Trophoblast cell (in vitro differentiated cells and primary cell): ENCODE results near the gene AK4.

Source experiments
- DNase-seq, 2 donors: peaks; one replicate each; pipeline ENCODE4 v3.0.0-alpha.2; 2016
- H2AFZ ChIP-seq: 2 replicates; pipeline ENCODE4 v1.6.1; 2013; ENCODE audit warnings: low read length, moderate library complexity, mild to moderate bottlenecking; ENCODE audit not compliant: insufficient read depth, poor library complexity
- H2AK5ac ChIP-seq: 2 replicates; pipeline ENCODE4 v1.6.1; 2013; ENCODE audit warnings: mild to moderate bottlenecking, low read length
- H2BK120ac ChIP-seq: 2 replicates; pipeline ENCODE4 v1.6.1; 2013; ENCODE audit warnings: low read length, mild to moderate bottlenecking, moderate library complexity; ENCODE audit not compliant: insufficient read depth, poor library complexity
- H2BK12ac ChIP-seq: 2 replicates; pipeline ENCODE4 v1.6.1; 2013; ENCODE audit warnings: mild to moderate bottlenecking, low read length, moderate library complexity
- H2BK5ac ChIP-seq: 2 replicates; pipeline ENCODE4 v1.6.1; 2013; ENCODE audit warnings: low read length, low read depth, moderate library complexity, mild to moderate bottlenecking; ENCODE audit not compliant: poor library complexity
- H3K14ac ChIP-seq: 2 replicates; pipeline ENCODE4 v1.6.1; 2013; ENCODE audit warnings: mild to moderate bottlenecking, low read length
- H3K18ac ChIP-seq: 2 replicates; pipeline ENCODE4 v1.6.1; 2013; ENCODE audit warnings: mild to moderate bottlenecking, low read length
- H3K23ac ChIP-seq: 2 replicates; pipeline ENCODE4 v1.6.1; 2013; ENCODE audit warnings: low read length
- H3K27ac ChIP-seq: 2 replicates; pipeline ENCODE4 v1.5.1; 2013; ENCODE audit warnings: low read depth, mild to moderate bottlenecking, inconsistent platforms, low read length, moderate library complexity
- H3K27me3 ChIP-seq: 2 replicates; pipeline ENCODE4 v1.6.1; 2013; ENCODE audit warnings: inconsistent platforms, mild to moderate bottlenecking, low read length, moderate library complexity; ENCODE audit not compliant: insufficient read depth
- H3K36me3 ChIP-seq, 2 experiments: 1 replicate in 1 of 2; 2 replicates in 1 of 2; pipeline ENCODE4 v1.6.1; 2013; ENCODE audit warnings: low read length in 2 of 2, mild to moderate bottlenecking in 2 of 2, moderate library complexity in 1 of 2; ENCODE audit not compliant: insufficient read depth in 2 of 2, control insufficient read depth in 1 of 2
- H3K4ac ChIP-seq: 2 replicates; pipeline ENCODE4 v1.6.1; 2013; ENCODE audit warnings: low read depth, mild to moderate bottlenecking, low read length, moderate library complexity
- H3K4me1 ChIP-seq, 2 experiments: 1 replicate in 1 of 2; 2 replicates in 1 of 2; pipeline ENCODE4 v1.6.1; 2013; ENCODE audit warnings: low read length in 2 of 2, mild to moderate bottlenecking in 2 of 2, moderate library complexity in 1 of 2; ENCODE audit not compliant: insufficient read depth in 2 of 2, control insufficient read depth in 1 of 2
- H3K4me2 ChIP-seq: 2 replicates; pipeline ENCODE4 v1.6.1; 2013; ENCODE audit warnings: inconsistent platforms, mild to moderate bottlenecking, low read length, moderate library complexity
- H3K4me3 ChIP-seq: 2 replicates; pipeline ENCODE4 v1.5.1; 2013; ENCODE audit warnings: mild to moderate bottlenecking, low read depth, low read length, inconsistent platforms
- H3K79me1 ChIP-seq: one replicate; pipeline ENCODE4 v1.6.1; 2013; ENCODE audit warnings: low read length
- H3K79me2 ChIP-seq: 2 replicates; pipeline ENCODE4 v1.6.1; 2013; ENCODE audit warnings: low read length, mild to moderate bottlenecking; ENCODE audit not compliant: control insufficient read depth, insufficient read depth, poor library complexity
- H3K9ac ChIP-seq: 2 replicates; pipeline ENCODE4 v1.6.1; 2013; ENCODE audit warnings: mild to moderate bottlenecking, low read length
- H3K9me3 ChIP-seq: 2 replicates; pipeline ENCODE4 v1.6.1; 2013; ENCODE audit warnings: low read depth, mild to moderate bottlenecking, control low read depth, inconsistent platforms, low read length; ENCODE audit not compliant: insufficient read depth
- H4K12ac ChIP-seq: 2 replicates; pipeline ENCODE4 v1.6.1; 2013; ENCODE audit warnings: low read depth, mild to moderate bottlenecking, low read length, moderate library complexity
- H4K8ac ChIP-seq: 2 replicates; pipeline ENCODE4 v1.6.1; 2013; ENCODE audit warnings: low read depth, mild to moderate bottlenecking, low read length, moderate library complexity
- H4K91ac ChIP-seq: one replicate; pipeline ENCODE4 v1.6.1; 2013; ENCODE audit warnings: low read depth, mild to moderate bottlenecking, low read length, moderate library complexity
- WGBS: extraction: QIAGEN DNeasy Blood & Tissue Kit; methylation state at CpG from one replicate; pipeline ENCODE4 v1.1.7; 2013; ENCODE audit warnings: missing lambda C conversion rate; ENCODE audit not compliant: insufficient read length, insufficient coverage; ENCODE audit errors: extremely low coverage; 5-methylcytosine and 5-hydroxymethylcytosine counted together

Gene AK4

DNA sequence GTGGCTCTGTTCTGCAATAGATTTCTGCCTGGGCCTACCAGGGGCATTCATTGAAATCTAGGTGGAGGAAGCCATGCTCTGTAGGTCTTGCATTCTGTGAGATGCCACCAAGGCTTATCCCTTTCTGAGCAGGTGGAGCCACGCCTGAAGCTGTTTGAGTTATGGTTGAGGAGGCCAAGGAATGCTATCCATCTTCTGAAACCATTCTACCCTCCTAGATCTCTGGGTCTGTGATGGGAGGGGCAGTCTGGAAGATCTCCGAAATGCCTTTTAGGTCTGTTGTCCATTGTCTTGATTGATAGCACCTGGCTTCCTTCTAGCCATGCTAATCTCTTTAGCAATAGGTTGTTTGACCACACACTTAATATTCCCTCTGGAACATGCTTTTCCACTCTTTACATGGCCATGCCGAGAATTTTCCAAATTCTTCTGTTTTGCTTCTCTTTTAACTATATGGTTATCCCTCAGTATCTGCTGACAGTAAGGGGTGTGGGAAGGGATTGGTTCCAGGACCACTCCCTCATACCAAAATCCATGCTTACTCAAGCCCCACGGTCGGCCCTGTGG, 45.2 kb downstream of the AK4 start:
- Histone ChIP-seq H3K9ac (no peak overlapping the region), H3K23ac (no peak overlapping the region), H4K91ac (no peak overlapping the region), H3K79me2 (no peaks in the 10 kb centered on the region), H3K9me3 (peaks cover 3% of the 10 kb centered on the region), H3K27ac (no peak overlapping the region), H2BK120ac (no peak overlapping the region), H3K4me2 (no peak overlapping the region), H2BK12ac (no peak overlapping the region), H3K4me1 (peaks cover 0 to 3% of the 10 kb centered on the region in 2 experiments), H3K27me3 (no peaks in the 10 kb centered on the region), H3K36me3 (no peaks in the 10 kb centered on the region), H3K4ac (no peak overlapping the region), H2BK5ac (no peak overlapping the region), H4K8ac (no peak overlapping the region), H3K79me1 (no peaks in the 10 kb centered on the region), H3K4me3 (no peak overlapping the region), H3K14ac (no peak overlapping the region), H2AK5ac (no peak overlapping the region), H2AFZ (no peak overlapping the region), H4K12ac (no peak overlapping the region), H3K18ac (no peak overlapping the region)
- WGBS = no CpG with 5 or more reads among the region's 5 CpGs
- peak; percentile 32 to 59 for DNase-seq

GRCh38 chr1:65195495-65196417, 47.8 kb downstream of the AK4 start:
- Histone ChIP-seq H3K4me1 (peaks cover 0 to 3% of the 10 kb centered on the region in 2 experiments), H3K36me3 (no peaks in the 10 kb centered on the region), H3K23ac (no peak overlapping the region), H2BK5ac (no peak overlapping the region), H3K9me3 (peaks cover 3% of the 10 kb centered on the region), H3K79me2 (no peaks in the 10 kb centered on the region), H3K4me3 (no peak overlapping the region), H3K27ac (no peak overlapping the region), H4K8ac (no peak overlapping the region), H3K4ac (no peak overlapping the region), H3K27me3 (no peaks in the 10 kb centered on the region), H4K12ac (no peak overlapping the region), H3K79me1 (no peaks in the 10 kb centered on the region), H3K9ac (no peak overlapping the region), H2AFZ (no peak overlapping the region), H3K4me2 (no peak overlapping the region), H2BK12ac (no peak overlapping the region), H3K14ac (no peak overlapping the region), H2AK5ac (no peak overlapping the region), H4K91ac (no peak overlapping the region), H2BK120ac (no peak overlapping the region), H3K18ac (no peak overlapping the region)
- WGBS = no CpG with 5 or more reads among the region's 9 CpGs
- DNase-seq = peak in 1 of 2 donors; percentile 49

DNA sequence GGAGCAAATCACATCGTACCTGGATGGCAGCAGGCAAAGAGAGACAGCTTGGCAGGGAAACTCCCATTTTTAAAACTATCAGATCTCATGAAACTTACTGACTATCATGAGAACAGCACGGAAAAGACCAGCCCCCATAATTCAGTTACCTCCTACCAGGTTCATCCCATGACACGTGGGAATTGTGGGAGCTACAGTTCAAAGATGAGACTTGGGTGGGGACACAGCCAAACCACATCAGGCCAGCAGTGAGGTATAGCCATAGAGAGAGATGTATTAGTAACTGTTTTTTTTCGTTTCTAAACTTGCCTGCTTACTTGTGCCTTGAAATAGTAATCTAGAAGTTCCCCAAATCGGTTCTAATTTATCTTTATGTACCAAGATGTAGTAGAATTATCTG, 48.9 kb downstream of the AK4 start:
- Histone ChIP-seq H4K12ac (no peak overlapping the region), H3K14ac (no peak overlapping the region), H3K79me1 (no peaks in the 10 kb centered on the region), H3K4me3 (no peak overlapping the region), H2AK5ac (no peak overlapping the region), H4K8ac (no peak overlapping the region), H3K27me3 (no peaks in the 10 kb centered on the region), H4K91ac (no peak overlapping the region), H3K79me2 (no peaks in the 10 kb centered on the region), H3K9me3 (peaks cover 3% of the 10 kb centered on the region), H2AFZ (no peak overlapping the region), H3K18ac (no peak overlapping the region), H3K27ac (no peak overlapping the region), H2BK120ac (no peak overlapping the region), H3K4me2 (no peak overlapping the region), H3K9ac (no peak overlapping the region), H3K4me1 (peaks cover 0 to 3% of the 10 kb centered on the region in 2 experiments), H2BK5ac (no peak overlapping the region), H3K36me3 (no peaks in the 10 kb centered on the region), H3K4ac (no peak overlapping the region), H3K23ac (no peak overlapping the region), H2BK12ac (no peak overlapping the region)
- no peak for DNase-seq
- WGBS = no CpG with 5 or more reads among the region's 5 CpGs

DNA sequence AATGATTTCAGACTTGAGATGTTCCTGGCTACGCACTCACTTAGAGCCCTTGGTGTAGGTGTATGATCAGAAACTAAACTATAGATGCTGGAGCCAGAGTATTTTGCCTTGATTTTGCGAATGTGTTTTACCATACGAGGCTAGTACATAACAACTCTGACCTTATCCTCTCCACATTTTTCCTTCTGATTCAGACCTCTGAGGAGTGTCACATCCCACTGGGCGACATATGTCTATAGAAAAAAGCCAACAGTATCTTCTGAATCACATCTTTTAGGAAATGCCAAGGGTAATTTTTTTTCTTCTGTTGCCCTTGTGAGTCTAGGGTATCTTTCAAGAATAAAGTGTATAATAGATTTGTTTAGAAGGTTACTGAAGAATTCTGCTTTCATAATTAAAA, 49.6 kb downstream of the AK4 start:
- Histone ChIP-seq H2BK5ac (no peak overlapping the region), H3K4ac (no peak overlapping the region), H2BK120ac (no peak overlapping the region), H4K91ac (no peak overlapping the region), H3K14ac (no peak overlapping the region), H3K23ac (no peak overlapping the region), H3K9me3 (peaks cover 3% of the 10 kb centered on the region), H2BK12ac (no peak overlapping the region), H3K18ac (no peak overlapping the region), H3K79me1 (no peaks in the 10 kb centered on the region), H3K4me1 (peaks cover 0 to 3% of the 10 kb centered on the region in 2 experiments), H3K4me3 (no peak overlapping the region), H3K4me2 (no peak overlapping the region), H3K36me3 (no peaks in the 10 kb centered on the region), H3K9ac (no peak overlapping the region), H4K12ac (no peak overlapping the region), H3K79me2 (no peaks in the 10 kb centered on the region), H4K8ac (no peak overlapping the region), H3K27ac (no peak overlapping the region), H2AFZ (no peak overlapping the region), H3K27me3 (no peaks in the 10 kb centered on the region), H2AK5ac (no peak overlapping the region)
- no peak for DNase-seq
- no CpG with 5 or more reads among the region's 4 CpGs for WGBS
